HepG2 (cell line): ENCODE results near the gene P3H3. TPM values are rescaled to one million over a fixed set of nuclear protein-coding genes. Genes with fewer than 3 reads are reported as not detected.

Experiments
- MTF1 ChIP-seq: sonication (generic); formaldehyde crosslinking; IDR thresholded peaks from 2 replicates; pipeline ENCODE4 v1.5.0; 2020; ENCODE audit warnings: missing genetic modification reagents
- ZNF34 ChIP-seq: sonication (generic); formaldehyde crosslinking; IDR thresholded peaks from 2 replicates; pipeline ENCODE4 v1.4.0; 2020; ENCODE audit warnings: mild to moderate bottlenecking, missing genetic modification reagents, borderline replicate concordance
- ZNF451 ChIP-seq: sonication (generic); formaldehyde crosslinking; IDR thresholded peaks from 2 replicates; pipeline ENCODE4 v1.5.0; 2020; ENCODE audit warnings: mild to moderate bottlenecking, missing genetic modification reagents
- ZNF724P ChIP-seq: sonication (generic); formaldehyde crosslinking; IDR thresholded peaks from 2 replicates; pipeline ENCODE4 v1.8.0; 2022; ENCODE audit warnings: missing genetic modification reagents, borderline replicate concordance
- ZNF777 ChIP-seq: sonication (generic); formaldehyde crosslinking; IDR thresholded peaks from 2 replicates; pipeline ENCODE4 v1.4.0; 2020; ENCODE audit warnings: missing genetic modification reagents
- polyA plus RNA-seq, 8 experiments: library from polyadenylated mRNA; depleted of rRNA in 3 of 8; stranded (reverse) in 7 of 8; unstranded in 1 of 8; fragments of >200 nt; fragmentation: Illumina TruSeq in 4 of 8; extraction: Trizol in 4 of 8; gene quantifications; 2 replicates each; pipeline versions ENCODE4 v1.2.1 to v1.2.3, GENCODE V29; 2011 to 2016; ENCODE audit warnings: low read depth in 4 of 8, missing spikeins in 1 of 8, mixed read lengths in 1 of 8; ENCODE audit not compliant: insufficient read depth in 1 of 8
- total RNA-seq, 5 experiments: library from RNA; depleted of rRNA; stranded (reverse); fragments of >200 nt; fragmentation: Illumina TruSeq; extraction: Trizol; gene quantifications; 2 replicates each; pipeline ENCODE4 v1.2.3, GENCODE V29; 2016; ENCODE audit warnings: low read depth in 1 of 5
- TF ChIP-seq, protein P1 (sequence below): sonication (generic); formaldehyde crosslinking; IDR thresholded peaks from 2 replicates; pipeline ENCODE4; 2020; ENCODE audit warnings: missing genetic modification reagents, mild to moderate bottlenecking, borderline replicate concordance
- TF ChIP-seq, protein P2 (sequence below): IDR thresholded peaks from 2 replicates; pipeline ENCODE4 v1.6.1; 2016; ENCODE audit warnings: missing compliant biosample characterization, missing genetic modification reagents, borderline replicate concordance
- TF ChIP-seq, protein P3 (sequence below): sonication (generic); formaldehyde crosslinking; conservative IDR thresholded peaks from 2 replicates; pipeline ENCODE4 v1.8.0; 2022; ENCODE audit warnings: missing genetic modification reagents
- TF ChIP-seq, protein P4 (sequence below): sonication (generic); formaldehyde crosslinking; IDR thresholded peaks from 2 replicates; pipeline ENCODE4 v1.8.0; 2022; ENCODE audit warnings: mild to moderate bottlenecking, missing genetic modification reagents, borderline replicate concordance
- TF ChIP-seq, protein P5 (sequence below): sonication (generic); formaldehyde crosslinking; IDR thresholded peaks from 2 replicates; pipeline ENCODE4 v1.5.0; 2020; ENCODE audit warnings: mild to moderate bottlenecking, missing genetic modification reagents
- TF ChIP-seq, protein P6 (sequence below): sonication (generic); formaldehyde crosslinking; IDR thresholded peaks from 2 replicates; pipeline ENCODE4 v1.4.0; 2020; ENCODE audit warnings: missing genetic modification reagents

The P3H3 gene
- total and polyA plus RNA-seq, 2 of the 13 experiments (the other 11 are each of a cell fraction or from before 2014, with no cell fraction given), result 20.1 to 20.5 TPM

DNA sequence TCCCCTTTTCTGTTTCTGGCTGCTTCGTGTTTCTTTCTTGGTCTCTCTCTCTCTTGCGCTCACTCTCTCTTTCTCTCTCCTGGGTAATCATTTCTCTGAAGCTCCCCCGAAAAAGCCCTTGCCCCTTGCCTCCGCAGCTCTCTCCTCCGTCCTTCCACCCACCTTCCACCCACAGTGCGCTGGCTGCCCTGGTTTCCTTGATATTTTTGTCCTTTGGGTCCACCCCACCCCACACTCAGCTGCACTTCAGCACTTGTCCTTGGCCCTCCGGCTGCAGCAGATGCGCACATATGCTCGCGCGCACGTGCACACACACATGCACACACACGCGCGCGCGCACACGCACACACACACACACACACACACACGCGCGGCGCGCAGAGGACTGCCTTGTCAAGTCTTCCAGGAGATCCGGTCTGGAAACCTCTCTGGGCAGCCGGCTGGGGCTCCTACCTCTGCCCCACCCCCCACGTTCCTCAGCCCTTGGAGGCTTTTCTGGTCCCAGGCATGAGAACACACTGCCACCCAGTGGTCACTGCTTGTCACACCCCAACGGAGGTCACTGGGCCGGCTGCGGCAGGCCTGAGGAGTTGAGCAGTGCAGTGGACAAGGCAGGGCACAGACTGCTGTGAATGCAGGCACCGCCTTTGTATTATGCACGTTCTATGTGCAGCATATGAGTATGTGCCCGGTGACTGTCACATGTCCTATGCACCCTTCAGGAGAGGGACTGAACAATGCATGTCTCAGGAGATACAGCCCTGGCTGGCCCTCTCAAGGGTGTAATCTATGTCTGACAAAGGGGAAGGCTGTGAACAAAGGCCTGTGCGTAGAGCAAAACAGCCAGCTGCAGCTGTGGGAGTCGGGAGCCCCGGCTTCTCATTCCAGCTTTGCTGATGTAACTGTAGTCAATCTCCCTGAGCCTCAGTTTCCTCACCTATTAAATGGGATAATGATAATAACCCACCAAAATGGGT, 49.3 kb upstream of the P3H3 start (continued):
- TF ChIP-seq, protein P1, sequence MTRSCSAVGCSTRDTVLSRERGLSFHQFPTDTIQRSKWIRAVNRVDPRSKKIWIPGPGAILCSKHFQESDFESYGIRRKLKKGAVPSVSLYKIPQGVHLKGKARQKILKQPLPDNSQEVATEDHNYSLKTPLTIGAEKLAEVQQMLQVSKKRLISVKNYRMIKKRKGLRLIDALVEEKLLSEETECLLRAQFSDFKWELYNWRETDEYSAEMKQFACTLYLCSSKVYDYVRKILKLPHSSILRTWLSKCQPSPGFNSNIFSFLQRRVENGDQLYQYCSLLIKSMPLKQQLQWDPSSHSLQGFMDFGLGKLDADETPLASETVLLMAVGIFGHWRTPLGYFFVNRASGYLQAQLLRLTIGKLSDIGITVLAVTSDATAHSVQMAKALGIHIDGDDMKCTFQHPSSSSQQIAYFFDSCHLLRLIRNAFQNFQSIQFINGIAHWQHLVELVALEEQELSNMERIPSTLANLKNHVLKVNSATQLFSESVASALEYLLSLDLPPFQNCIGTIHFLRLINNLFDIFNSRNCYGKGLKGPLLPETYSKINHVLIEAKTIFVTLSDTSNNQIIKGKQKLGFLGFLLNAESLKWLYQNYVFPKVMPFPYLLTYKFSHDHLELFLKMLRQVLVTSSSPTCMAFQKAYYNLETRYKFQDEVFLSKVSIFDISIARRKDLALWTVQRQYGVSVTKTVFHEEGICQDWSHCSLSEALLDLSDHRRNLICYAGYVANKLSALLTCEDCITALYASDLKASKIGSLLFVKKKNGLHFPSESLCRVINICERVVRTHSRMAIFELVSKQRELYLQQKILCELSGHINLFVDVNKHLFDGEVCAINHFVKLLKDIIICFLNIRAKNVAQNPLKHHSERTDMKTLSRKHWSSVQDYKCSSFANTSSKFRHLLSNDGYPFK (CRISPR knock-in tag), result peak; percentile 55; the same call in 1 of the 2 replicates
- TF ChIP-seq ZNF724P (CRISPR knock-in tag) (peak; percentile 86; the same call in 1 of the 2 replicates), ZNF34 (CRISPR knock-in tag) (no peak), ZNF777 (CRISPR knock-in tag) (no peak), ZNF451 (CRISPR knock-in tag) (0 out of 2 replicates have a peak, but pooled peaks have one; percentile 59), MTF1 (CRISPR knock-in tag) (no peak)
- TF ChIP-seq, protein P2, sequence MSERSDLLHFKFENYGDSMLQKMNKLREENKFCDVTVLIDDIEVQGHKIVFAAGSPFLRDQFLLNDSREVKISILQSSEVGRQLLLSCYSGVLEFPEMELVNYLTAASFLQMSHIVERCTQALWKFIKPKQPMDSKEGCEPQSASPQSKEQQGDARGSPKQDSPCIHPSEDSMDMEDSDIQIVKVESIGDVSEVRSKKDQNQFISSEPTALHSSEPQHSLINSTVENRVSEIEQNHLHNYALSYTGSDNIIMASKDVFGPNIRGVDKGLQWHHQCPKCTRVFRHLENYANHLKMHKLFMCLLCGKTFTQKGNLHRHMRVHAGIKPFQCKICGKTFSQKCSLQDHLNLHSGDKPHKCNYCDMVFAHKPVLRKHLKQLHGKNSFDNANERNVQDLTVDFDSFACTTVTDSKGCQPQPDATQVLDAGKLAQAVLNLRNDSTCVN (CRISPR knock-in tag), result 0 out of 2 replicates have a peak, but pooled peaks have one; percentile 58
- TF ChIP-seq, protein P3, sequence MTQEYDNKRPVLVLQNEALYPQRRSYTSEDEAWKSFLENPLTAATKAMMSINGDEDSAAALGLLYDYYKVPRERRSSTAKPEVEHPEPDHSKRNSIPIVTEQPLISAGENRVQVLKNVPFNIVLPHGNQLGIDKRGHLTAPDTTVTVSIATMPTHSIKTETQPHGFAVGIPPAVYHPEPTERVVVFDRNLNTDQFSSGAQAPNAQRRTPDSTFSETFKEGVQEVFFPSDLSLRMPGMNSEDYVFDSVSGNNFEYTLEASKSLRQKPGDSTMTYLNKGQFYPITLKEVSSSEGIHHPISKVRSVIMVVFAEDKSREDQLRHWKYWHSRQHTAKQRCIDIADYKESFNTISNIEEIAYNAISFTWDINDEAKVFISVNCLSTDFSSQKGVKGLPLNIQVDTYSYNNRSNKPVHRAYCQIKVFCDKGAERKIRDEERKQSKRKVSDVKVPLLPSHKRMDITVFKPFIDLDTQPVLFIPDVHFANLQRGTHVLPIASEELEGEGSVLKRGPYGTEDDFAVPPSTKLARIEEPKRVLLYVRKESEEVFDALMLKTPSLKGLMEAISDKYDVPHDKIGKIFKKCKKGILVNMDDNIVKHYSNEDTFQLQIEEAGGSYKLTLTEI (CRISPR knock-in tag), result no peak
- TF ChIP-seq, protein P4, sequence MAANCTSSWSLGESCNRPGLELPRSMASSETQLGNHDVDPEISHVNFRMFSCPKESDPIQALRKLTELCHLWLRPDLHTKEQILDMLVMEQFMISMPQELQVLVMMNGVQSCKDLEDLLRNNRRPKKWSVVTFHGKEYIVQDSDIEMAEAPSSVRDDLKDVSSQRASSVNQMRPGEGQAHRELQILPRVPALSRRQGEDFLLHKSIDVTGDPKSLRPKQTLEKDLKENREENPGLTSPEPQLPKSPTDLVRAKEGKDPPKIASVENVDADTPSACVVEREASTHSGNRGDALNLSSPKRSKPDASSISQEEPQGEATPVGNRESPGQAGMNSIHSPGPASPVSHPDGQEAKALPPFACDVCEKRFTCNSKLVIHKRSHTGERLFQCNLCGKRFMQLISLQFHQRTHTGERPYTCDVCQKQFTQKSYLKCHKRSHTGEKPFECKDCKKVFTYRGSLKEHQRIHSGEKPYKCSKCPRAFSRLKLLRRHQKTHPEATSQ (CRISPR knock-in tag), result 0 out of 2 replicates have a peak, but pooled peaks have one; percentile 41
- TF ChIP-seq, protein P5, sequence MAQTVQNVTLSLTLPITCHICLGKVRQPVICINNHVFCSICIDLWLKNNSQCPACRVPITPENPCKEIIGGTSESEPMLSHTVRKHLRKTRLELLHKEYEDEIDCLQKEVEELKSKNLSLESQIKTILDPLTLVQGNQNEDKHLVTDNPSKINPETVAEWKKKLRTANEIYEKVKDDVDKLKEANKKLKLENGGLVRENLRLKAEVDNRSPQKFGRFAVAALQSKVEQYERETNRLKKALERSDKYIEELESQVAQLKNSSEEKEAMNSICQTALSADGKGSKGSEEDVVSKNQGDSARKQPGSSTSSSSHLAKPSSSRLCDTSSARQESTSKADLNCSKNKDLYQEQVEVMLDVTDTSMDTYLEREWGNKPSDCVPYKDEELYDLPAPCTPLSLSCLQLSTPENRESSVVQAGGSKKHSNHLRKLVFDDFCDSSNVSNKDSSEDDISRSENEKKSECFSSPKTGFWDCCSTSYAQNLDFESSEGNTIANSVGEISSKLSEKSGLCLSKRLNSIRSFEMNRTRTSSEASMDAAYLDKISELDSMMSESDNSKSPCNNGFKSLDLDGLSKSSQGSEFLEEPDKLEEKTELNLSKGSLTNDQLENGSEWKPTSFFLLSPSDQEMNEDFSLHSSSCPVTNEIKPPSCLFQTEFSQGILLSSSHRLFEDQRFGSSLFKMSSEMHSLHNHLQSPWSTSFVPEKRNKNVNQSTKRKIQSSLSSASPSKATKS (CRISPR knock-in tag), result no peak
- TF ChIP-seq, protein P6, sequence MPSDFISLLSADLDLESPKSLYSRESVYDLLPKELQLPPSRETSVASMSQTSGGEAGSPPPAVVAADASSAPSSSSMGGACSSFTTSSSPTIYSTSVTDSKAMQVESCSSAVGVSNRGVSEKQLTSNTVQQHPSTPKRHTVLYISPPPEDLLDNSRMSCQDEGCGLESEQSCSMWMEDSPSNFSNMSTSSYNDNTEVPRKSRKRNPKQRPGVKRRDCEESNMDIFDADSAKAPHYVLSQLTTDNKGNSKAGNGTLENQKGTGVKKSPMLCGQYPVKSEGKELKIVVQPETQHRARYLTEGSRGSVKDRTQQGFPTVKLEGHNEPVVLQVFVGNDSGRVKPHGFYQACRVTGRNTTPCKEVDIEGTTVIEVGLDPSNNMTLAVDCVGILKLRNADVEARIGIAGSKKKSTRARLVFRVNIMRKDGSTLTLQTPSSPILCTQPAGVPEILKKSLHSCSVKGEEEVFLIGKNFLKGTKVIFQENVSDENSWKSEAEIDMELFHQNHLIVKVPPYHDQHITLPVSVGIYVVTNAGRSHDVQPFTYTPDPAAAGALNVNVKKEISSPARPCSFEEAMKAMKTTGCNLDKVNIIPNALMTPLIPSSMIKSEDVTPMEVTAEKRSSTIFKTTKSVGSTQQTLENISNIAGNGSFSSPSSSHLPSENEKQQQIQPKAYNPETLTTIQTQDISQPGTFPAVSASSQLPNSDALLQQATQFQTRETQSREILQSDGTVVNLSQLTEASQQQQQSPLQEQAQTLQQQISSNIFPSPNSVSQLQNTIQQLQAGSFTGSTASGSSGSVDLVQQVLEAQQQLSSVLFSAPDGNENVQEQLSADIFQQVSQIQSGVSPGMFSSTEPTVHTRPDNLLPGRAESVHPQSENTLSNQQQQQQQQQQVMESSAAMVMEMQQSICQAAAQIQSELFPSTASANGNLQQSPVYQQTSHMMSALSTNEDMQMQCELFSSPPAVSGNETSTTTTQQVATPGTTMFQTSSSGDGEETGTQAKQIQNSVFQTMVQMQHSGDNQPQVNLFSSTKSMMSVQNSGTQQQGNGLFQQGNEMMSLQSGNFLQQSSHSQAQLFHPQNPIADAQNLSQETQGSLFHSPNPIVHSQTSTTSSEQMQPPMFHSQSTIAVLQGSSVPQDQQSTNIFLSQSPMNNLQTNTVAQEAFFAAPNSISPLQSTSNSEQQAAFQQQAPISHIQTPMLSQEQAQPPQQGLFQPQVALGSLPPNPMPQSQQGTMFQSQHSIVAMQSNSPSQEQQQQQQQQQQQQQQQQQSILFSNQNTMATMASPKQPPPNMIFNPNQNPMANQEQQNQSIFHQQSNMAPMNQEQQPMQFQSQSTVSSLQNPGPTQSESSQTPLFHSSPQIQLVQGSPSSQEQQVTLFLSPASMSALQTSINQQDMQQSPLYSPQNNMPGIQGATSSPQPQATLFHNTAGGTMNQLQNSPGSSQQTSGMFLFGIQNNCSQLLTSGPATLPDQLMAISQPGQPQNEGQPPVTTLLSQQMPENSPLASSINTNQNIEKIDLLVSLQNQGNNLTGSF (CRISPR knock-in tag), result no peak
